GM21515 (cell line): ENCODE measurements around the gene ELMO1.

Source experiments
- ATAC-seq: cut with Tn5 transposase; IDR thresholded peaks from one replicate; pipeline ENCODE4 v1.9.1; 2021; ENCODE audit not compliant: unreplicated experiment

ELMO1 gene

GRCh38 chr7:37471619-37472018, 23.0 kb upstream of the ELMO1 start:
- ATAC-seq, result no peak

DNA sequence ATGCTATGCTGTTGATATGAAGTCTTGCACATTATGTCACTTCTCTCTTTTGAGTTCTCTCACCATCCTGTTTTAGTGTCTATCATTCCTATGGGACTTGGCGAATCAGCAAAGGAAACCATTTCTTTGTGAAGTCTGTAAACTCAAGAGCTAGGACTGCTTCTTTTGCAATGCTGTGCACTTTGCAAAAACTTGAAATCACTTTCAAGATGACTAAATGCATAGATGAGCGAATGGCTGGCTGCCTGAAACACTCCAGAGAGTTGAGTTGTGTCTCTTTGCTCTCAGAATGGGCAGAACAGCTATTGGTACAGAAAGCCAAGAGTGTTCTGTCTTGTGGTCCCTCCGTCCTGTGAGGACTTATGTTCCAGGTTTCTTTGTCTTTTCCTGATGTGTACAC, 18.3 kb upstream of the ELMO1 start:
- ATAC-seq, result no peak

DNA sequence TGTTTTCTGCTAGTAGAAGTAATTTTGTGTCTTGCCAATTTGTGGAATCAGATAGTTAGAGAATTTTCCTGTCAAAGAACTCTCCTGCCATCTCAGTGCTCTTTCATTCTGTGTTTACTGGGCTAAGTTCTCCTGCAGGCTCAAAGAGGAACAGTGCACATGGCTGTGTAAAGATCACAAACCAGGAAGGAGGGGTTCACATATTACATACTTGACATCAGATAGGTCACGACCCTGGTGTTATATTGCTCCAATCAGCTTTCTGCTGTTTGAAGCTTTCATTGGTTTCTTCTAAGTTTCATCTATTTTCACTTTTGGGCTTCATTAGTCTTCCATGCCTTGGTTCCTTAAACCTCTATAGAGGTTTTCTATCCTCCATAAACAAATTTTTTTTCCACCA, 13.5 kb upstream of the ELMO1 start:
- ATAC-seq, result no peak

DNA sequence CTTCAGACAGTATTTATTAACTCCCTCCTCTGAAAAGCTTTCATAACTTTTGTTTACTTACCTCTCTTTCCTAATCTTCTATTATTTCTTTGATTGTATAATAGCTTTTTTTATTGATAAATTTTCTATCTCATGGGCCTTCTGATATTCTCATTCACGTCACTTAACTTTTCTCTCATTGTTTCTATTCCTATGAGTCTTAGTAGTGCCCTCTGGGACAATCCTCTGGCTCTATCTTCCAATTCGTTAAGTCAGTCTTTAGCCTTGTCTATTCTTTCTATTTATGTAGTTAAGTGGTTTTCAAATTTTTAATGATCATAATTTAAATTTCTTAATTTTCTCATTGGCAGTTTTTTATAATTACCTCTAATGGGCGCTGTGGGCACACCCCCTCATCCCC, 6.4 kb upstream of the ELMO1 start:
- no peak for ATAC-seq

- no peak for ATAC-seq
Measured at GRCh38 chr7:37452346-37452745, 3.7 kb upstream of the ELMO1 start.

DNA sequence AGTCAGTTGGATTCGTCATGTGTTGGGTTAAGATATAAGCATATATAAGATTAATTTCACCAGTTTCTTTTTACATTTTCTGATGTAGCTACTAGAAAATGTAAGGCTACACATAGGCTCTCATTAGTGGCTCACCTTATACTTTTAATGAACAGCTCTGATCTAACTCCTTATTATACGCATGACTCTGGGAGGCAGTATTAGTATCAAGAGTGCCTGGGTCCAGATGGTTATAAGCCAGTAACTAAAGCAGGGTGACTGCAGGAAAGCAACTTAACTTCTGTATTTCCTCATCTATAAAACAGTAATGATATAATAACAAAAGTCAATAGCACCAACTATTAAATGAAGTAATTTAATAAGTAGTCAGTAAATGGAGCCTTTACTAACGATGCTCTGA, 1.4 kb upstream of the ELMO1 start:
- no peak for ATAC-seq

DNA sequence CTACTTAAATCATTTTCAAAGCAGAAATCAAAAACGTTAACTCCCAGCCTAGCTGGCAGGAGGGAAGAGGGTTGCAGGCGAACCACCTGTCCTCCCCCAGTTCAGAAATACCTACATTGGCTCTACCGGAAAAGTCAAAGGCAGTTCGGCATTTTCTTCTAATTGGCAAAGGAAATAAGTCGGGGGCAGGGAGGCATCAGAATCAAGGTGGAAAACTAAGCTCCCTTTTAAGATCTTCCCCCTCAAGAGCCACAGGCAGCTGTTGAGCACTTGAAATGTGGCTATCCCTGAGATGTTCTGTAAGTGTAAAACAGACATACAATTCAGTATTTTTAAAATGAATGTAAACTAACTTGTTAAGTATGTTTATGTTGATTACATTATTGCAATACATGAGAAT, 957 bp upstream of the ELMO1 start:
- no peak for ATAC-seq

GRCh38 chr7:37448011-37448635, 541 bp downstream of the ELMO1 start:
- no peak for ATAC-seq

- ATAC-seq, result no peak
Measured at GRCh38 chr7:37446371-37446770, 2.3 kb downstream of the ELMO1 start.

GRCh38 chr7:37445790-37446189, 2.9 kb downstream of the ELMO1 start:
- ATAC-seq, result no peak

DNA sequence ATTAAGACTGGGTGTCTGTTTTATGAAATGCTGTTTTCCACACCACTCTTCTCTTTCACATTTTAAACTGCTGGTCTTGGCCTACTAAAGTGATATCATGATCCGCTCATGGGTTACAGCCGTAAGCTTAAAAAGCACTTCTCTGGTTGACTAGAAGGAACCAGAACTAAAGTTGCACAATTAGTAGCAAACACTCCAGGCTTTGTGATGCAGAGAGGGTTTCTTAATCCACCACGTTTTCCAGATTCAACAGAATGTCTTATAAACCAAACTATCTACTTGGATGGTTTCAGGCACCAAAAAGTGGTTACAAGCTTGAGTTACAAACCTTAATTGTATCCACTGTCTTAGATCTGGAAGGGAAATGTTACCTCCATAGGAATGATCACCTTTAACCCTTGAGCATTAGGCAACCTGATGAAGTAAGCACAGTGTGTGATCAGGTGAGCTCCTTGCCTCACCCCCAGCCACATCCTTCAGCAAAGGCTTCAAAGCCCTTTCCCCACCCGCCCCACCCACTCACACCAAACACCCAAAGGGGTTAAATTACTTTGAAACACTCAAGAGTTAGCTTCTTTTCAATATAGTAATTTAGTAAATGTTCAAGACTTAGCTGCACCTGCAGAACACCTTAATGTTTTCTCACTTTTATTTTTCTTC, 3.5 kb downstream of the ELMO1 start:
- no peak for ATAC-seq

- no peak for ATAC-seq
Measured at GRCh38 chr7:37443627-37444026, 5.0 kb downstream of the ELMO1 start.

- ATAC-seq, result no peak
Measured at GRCh38 chr7:37442268-37442667, 6.4 kb downstream of the ELMO1 start.

GRCh38 chr7:37441816-37442215, 6.8 kb downstream of the ELMO1 start:
- ATAC-seq, result no peak

- ATAC-seq, result no peak
Measured at GRCh38 chr7:37441386-37441760, 7.3 kb downstream of the ELMO1 start.

DNA sequence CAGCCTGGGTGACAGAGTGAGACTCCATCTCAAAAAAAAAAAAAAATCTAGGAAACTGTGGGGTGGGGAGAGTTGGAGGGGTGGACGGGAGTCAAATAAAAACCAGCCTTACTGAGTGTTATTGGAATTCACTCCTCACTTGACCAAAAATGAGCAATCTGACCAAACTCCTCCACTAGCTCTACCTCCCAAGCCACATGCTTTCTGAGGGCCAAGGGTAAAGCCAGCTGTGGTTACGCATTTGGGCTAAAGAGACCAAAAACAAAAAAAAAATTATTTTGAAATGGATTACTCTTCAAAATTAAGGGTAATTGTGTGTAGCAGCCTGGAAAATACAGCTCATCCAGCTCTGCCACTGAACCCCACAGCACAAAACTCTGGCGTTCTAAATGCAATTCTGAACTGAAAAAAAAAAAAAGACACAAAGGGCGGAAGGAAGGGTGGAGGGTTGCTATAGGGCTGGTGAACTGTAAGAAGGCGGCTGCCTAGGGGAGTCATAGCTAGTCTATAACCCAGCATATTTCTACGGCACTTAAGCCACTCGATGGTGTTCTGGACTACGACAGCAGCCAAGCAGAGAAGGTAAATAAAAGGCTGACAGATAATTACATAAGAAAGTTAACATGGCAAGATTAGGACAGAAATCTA, 7.8 kb downstream of the ELMO1 start:
- ATAC-seq, result no peak

DNA sequence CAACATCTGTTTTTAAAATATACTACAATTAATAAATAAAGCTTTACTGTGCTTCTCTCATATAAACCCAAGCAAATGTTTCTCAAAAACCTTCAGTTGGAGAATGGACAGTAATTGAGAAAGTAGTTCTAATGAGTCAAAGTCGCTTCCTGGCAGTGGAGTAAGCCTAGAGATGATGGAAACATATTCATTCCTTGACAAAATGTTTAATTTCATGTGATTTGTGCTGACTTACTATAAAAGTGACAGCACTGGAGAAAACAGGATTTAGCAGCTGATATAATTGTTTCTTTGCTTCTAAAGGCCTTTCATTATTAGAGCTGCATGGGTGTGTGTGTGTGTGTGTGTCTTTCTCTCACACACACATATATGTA, 9.0 kb downstream of the ELMO1 start:
- no peak for ATAC-seq

DNA sequence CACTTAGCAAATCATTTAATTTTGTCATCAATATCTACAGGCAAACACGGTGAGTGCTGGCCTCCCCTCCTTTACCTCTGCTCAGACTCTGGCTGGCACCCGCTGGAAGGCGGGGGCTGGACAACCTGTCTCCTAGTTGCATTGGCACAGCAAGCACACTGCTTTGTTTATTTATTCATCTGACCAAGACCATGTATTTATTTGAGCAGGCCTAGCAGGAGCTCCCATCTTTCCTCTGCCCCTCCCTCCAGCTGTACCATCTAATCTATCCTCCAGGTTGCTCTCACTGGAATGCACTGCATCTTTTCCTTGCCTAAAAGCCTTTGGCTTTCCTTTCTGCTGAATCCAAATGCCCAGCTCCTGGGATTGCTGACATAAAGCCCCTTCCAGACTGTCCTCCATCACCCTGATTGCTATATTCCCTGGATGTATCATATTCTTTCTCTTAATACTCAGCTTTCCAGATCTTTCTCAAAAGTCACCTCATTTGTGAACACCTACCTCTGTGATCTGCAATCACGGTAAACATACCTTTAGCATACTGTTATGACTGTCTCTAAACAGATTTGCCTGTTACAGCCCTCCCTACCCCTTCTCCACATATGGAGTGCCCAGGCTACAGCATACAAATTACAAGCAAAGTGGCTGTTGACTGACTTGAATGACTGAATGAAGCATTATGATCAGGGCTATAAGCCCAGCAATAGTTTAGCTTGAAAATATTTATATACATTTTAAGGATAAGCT, 9.6 kb downstream of the ELMO1 start:
- ATAC-seq, result no peak

- ATAC-seq, result no peak
Measured at GRCh38 chr7:37435156-37435855, 13.4 kb downstream of the ELMO1 start.

- ATAC-seq, result no peak
Measured at GRCh38 chr7:37434529-37434928, 14.1 kb downstream of the ELMO1 start.

GRCh38 chr7:37433166-37433565, 15.5 kb downstream of the ELMO1 start:
- no peak for ATAC-seq
